ENCODE results near the gene RAB6B.

The RAB6B gene

GRCh38 chr3:133930341-133930933 is 34.8 kb upstream of the RAB6B start:
- peak; percentile 10 for DNase-seq

- no peak for DNase-seq
These were observed 33.4 kb upstream of the RAB6B start for GRCh38 chr3:133928903-133929607.

GRCh38 chr3:133928136-133928893 is 32.6 kb upstream of the RAB6B start:
- DNase-seq: no peak

GRCh38 chr3:133927540-133928066 is 31.9 kb upstream of the RAB6B start:
- no peak for DNase-seq

GRCh38 chr3:133926736-133927539 is 31.3 kb upstream of the RAB6B start:
- no peak for DNase-seq

- DNase-seq: no peak
These were observed 30.5 kb upstream of the RAB6B start for GRCh38 chr3:133925960-133926735.

GRCh38 chr3:133924041-133924440 is 28.4 kb upstream of the RAB6B start:
- DNase-seq: no peak

- DNase-seq: no peak
These were observed 25.9 kb upstream of the RAB6B start for GRCh38 chr3:133921592-133921991.

GRCh38 chr3:133917144-133917543 is 21.5 kb upstream of the RAB6B start:
- no peak for DNase-seq

GRCh38 chr3:133915685-133916658 is 20.3 kb upstream of the RAB6B start:
- no peak for DNase-seq

- no peak for DNase-seq
These were observed 19.3 kb upstream of the RAB6B start for GRCh38 chr3:133914839-133915600.

- no peak for DNase-seq
These were observed 14.7 kb upstream of the RAB6B start for GRCh38 chr3:133910422-133910821.

GRCh38 chr3:133905376-133905775 is 9.7 kb upstream of the RAB6B start:
- no peak for DNase-seq

GRCh38 chr3:133901847-133902246 is 6.2 kb upstream of the RAB6B start:
- no peak for DNase-seq

- no peak for DNase-seq
These were observed 5.4 kb upstream of the RAB6B start for GRCh38 chr3:133901083-133901482.

GRCh38 chr3:133899311-133899710 is 3.6 kb upstream of the RAB6B start:
- no peak for DNase-seq

GRCh38 chr3:133897547-133897946 is 1.9 kb upstream of the RAB6B start:
- no peak for DNase-seq

GRCh38 chr3:133896002-133896761 is 500 bp upstream of the RAB6B start:
- DNase-seq: no peak

Measured in NCI-H2081 treated with DMSO at 0.1 percent for 48 hours (cell line).